ENCODE measurements around the gene SFRP2.

Gene SFRP2

DNA sequence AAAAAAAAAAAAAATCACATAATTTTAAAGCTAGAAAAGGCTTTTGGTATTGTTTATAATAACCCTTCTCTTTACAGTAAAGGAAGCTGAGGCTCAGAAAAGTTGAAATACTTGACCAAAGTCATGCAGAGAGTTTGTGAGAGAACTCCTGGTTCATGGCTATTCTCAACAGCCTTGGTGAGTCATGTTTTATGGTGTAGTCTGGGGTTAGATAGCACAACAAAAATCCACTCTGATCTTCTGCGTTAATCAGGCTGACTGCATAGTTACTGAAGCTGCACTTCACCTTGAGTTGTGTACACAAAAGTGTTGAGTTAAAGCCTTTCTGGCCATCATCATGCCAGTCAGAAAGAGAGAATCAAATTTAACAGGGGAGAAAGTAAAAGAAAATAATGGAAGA, 19.3 kb upstream of the SFRP2 start:
- Histone ChIP-seq H3K27me3 (ENCODE audit: low read length) (no peaks in the 10 kb centered on the region), H4K20me1 (ENCODE audit: low read depth, low read length) (no peaks in the 10 kb centered on the region), H3K4me3 (ENCODE audit: insufficient read depth, low read length, poor library complexity, severe bottlenecking) (no peak overlapping the region), H3K9me3 (ENCODE audit: insufficient read depth, low read length) (no peaks in the 10 kb centered on the region), H3K79me2 (ENCODE audit: insufficient read depth, low read length) (no peaks in the 10 kb centered on the region), H3K27ac (ENCODE audit: low read depth, low read length) (no peak overlapping the region), H3K4me2 (ENCODE audit: low read depth, low read length, poor library complexity, severe bottlenecking) (no peak overlapping the region), H3K9ac (ENCODE audit: low read length) (no peak overlapping the region), H3K9me2 (replicated peaks; ENCODE audit: insufficient read depth, low read length) (no peaks in the 10 kb centered on the region), H2AFZ (ENCODE audit: low read depth, low read length, severe bottlenecking) (no peak overlapping the region), H3F3A (ENCODE audit: insufficient read depth) (no peaks in the 10 kb centered on the region), H3K36me3 (ENCODE audit: low read length) (no peaks in the 10 kb centered on the region)
- TF ChIP-seq, protein P1, sequence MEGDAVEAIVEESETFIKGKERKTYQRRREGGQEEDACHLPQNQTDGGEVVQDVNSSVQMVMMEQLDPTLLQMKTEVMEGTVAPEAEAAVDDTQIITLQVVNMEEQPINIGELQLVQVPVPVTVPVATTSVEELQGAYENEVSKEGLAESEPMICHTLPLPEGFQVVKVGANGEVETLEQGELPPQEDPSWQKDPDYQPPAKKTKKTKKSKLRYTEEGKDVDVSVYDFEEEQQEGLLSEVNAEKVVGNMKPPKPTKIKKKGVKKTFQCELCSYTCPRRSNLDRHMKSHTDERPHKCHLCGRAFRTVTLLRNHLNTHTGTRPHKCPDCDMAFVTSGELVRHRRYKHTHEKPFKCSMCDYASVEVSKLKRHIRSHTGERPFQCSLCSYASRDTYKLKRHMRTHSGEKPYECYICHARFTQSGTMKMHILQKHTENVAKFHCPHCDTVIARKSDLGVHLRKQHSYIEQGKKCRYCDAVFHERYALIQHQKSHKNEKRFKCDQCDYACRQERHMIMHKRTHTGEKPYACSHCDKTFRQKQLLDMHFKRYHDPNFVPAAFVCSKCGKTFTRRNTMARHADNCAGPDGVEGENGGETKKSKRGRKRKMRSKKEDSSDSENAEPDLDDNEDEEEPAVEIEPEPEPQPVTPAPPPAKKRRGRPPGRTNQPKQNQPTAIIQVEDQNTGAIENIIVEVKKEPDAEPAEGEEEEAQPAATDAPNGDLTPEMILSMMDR (IDR thresholded peaks at IDR 0.05; ENCODE audit: insufficient read depth, low read length, poor library complexity, severe bottlenecking) = no peak
- no peak for TF ChIP-seq EZH2phosphoT487 (conservative IDR thresholded peaks at IDR 0.05; ENCODE audit: low read length)

DNA sequence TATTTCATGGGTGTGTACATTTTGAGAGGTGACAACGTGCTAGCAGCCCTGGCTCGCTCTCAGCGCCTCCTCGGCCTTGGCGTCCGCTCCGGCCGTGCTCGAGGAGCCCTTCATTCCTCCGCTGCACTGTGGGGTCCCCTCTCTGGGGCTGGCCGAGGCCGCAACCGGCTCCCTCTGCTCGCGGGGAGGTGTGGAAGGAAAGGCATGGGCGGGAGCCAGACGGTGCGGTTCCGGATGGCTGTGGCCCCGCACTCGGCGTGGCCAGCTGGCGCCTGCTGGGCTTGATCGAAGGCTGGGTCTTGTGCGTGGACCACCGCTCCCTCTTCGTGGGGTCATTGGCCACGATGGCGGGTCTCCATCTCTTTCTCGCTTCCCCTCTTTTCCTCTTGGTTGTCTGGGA, 17.2 kb upstream of the SFRP2 start:
- H2AFZ ChIP-seq (ENCODE audit: low read depth, low read length, severe bottlenecking) = no peak overlapping the region
- H3K27ac ChIP-seq (ENCODE audit: low read depth, low read length) = no peak overlapping the region
- H3K9me3 ChIP-seq (ENCODE audit: insufficient read depth, low read length) = no peaks in the 10 kb centered on the region
- no peaks in the 10 kb centered on the region for H3F3A ChIP-seq (ENCODE audit: insufficient read depth)
- H3K4me3 ChIP-seq (ENCODE audit: insufficient read depth, low read length, poor library complexity, severe bottlenecking) = no peak overlapping the region
- no peaks in the 10 kb centered on the region for H3K79me2 ChIP-seq (ENCODE audit: insufficient read depth, low read length)
- no peaks in the 10 kb centered on the region for H3K27me3 ChIP-seq (ENCODE audit: low read length)
- H3K4me2 ChIP-seq (ENCODE audit: low read depth, low read length, poor library complexity, severe bottlenecking) = no peak overlapping the region
- H3K9ac ChIP-seq (ENCODE audit: low read length) = no peak overlapping the region
- no peaks in the 10 kb centered on the region for H4K20me1 ChIP-seq (ENCODE audit: low read depth, low read length)
- H3K9me2 ChIP-seq (replicated peaks; ENCODE audit: insufficient read depth, low read length) = no peaks in the 10 kb centered on the region
- TF ChIP-seq EZH2phosphoT487 (conservative IDR thresholded peaks at IDR 0.05; ENCODE audit: low read length) = no peak
- TF ChIP-seq, protein P1 (IDR thresholded peaks at IDR 0.05; ENCODE audit: insufficient read depth, low read length, poor library complexity, severe bottlenecking) = no peak
- no peaks in the 10 kb centered on the region for H3K36me3 ChIP-seq (ENCODE audit: low read length)

DNA sequence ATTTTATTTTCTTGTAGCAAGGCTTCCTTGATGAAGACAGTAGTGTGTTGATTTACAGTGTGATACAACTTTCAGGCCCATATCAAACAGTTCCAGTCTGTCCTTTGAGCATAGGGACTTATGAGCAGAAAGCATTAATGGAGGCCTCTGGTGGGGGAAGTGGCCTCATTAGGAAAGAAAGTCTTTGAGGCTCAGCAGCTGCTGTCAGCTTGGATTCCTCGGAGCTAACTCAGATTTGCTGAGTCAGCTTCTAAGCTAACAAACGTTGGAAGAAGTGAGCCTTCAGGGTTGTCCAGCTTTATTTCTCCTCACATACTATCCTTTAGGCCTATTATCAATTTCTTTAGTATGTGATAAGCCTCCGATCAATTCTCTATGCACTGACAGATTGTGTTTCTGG, 15.8 kb upstream of the SFRP2 start:
- H3K27ac ChIP-seq (ENCODE audit: low read depth, low read length) = no peak overlapping the region
- H3F3A ChIP-seq (ENCODE audit: insufficient read depth) = no peaks in the 10 kb centered on the region
- no peak overlapping the region for H3K4me2 ChIP-seq (ENCODE audit: low read depth, low read length, poor library complexity, severe bottlenecking)
- H3K36me3 ChIP-seq (ENCODE audit: low read length) = no peaks in the 10 kb centered on the region
- H3K9me2 ChIP-seq (replicated peaks; ENCODE audit: insufficient read depth, low read length) = no peaks in the 10 kb centered on the region
- no peak overlapping the region for H3K4me3 ChIP-seq (ENCODE audit: insufficient read depth, low read length, poor library complexity, severe bottlenecking)
- no peak overlapping the region for H3K9ac ChIP-seq (ENCODE audit: low read length)
- H3K9me3 ChIP-seq (ENCODE audit: insufficient read depth, low read length) = no peaks in the 10 kb centered on the region
- H3K27me3 ChIP-seq (ENCODE audit: low read length) = no peaks in the 10 kb centered on the region
- no peaks in the 10 kb centered on the region for H4K20me1 ChIP-seq (ENCODE audit: low read depth, low read length)
- no peaks in the 10 kb centered on the region for H3K79me2 ChIP-seq (ENCODE audit: insufficient read depth, low read length)
- no peak for TF ChIP-seq EZH2phosphoT487 (conservative IDR thresholded peaks at IDR 0.05; ENCODE audit: low read length)
- TF ChIP-seq, protein P1 (IDR thresholded peaks at IDR 0.05; ENCODE audit: insufficient read depth, low read length, poor library complexity, severe bottlenecking) = no peak
- no peak overlapping the region for H2AFZ ChIP-seq (ENCODE audit: low read depth, low read length, severe bottlenecking)

DNA sequence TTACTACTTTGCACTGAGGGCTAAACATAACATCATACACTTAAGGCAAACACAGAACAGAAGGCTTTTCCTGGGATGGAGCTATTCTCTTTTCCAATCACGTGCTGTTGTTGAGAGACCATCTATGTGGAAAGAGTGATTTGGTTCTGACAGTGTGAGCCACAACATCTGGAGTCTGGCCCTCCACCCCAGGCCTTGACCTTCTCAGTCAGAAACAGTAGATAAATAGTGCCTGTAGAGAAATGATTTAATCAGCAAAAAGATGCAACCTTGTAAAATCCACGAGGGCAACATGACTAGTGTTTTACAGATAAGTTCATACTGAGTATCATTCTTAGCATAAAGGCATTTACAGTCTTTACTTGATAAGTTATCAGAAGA, 10.8 kb upstream of the SFRP2 start:
- Histone ChIP-seq H4K20me1 (ENCODE audit: low read depth, low read length) (no peaks in the 10 kb centered on the region), H3K4me3 (ENCODE audit: insufficient read depth, low read length, poor library complexity, severe bottlenecking) (no peak overlapping the region), H3K9me2 (replicated peaks; ENCODE audit: insufficient read depth, low read length) (no peaks in the 10 kb centered on the region), H3K9ac (ENCODE audit: low read length) (no peak overlapping the region), H3F3A (ENCODE audit: insufficient read depth) (no peaks in the 10 kb centered on the region), H3K9me3 (ENCODE audit: insufficient read depth, low read length) (no peaks in the 10 kb centered on the region), H2AFZ (ENCODE audit: low read depth, low read length, severe bottlenecking) (no peak overlapping the region), H3K79me2 (ENCODE audit: insufficient read depth, low read length) (no peaks in the 10 kb centered on the region), H3K36me3 (ENCODE audit: low read length) (no peaks in the 10 kb centered on the region), H3K4me2 (ENCODE audit: low read depth, low read length, poor library complexity, severe bottlenecking) (no peak overlapping the region), H3K27me3 (ENCODE audit: low read length) (no peaks in the 10 kb centered on the region), H3K27ac (ENCODE audit: low read depth, low read length) (no peak overlapping the region)
- TF ChIP-seq, protein P1 (IDR thresholded peaks at IDR 0.05; ENCODE audit: insufficient read depth, low read length, poor library complexity, severe bottlenecking) = no peak
- no peak for TF ChIP-seq EZH2phosphoT487 (conservative IDR thresholded peaks at IDR 0.05; ENCODE audit: low read length)
